CD4-positive, alpha-beta memory T cell (primary cell): ENCODE measurements around the gene FMNL1. TPM values are rescaled to one million over a fixed set of nuclear protein-coding genes. Genes with fewer than 3 reads are reported as not detected.

ENCODE experiments used
- CTCF ChIA-PET: fragments of 350-600 bp; sonication (Branson Sonifier 250); formaldehyde crosslinking; loops from one replicate; lab custom pipeline; 2021; ENCODE audit warnings: inconsistent platforms; ENCODE audit not compliant: partially characterized antibody; lab: Charles Lee
- POLR2A ChIA-PET: fragments of 350-600 bp; sonication (Branson Sonifier 250); formaldehyde crosslinking; loops from one replicate; lab custom pipeline; 2021; ENCODE audit not compliant: partially characterized antibody; lab: Charles Lee
- DNase-seq, 5 donors: peaks; one replicate each; pipeline versions ENCODE4 v3.0.0 to v3.0.0-alpha.2; 2020 to 2022; ENCODE audit warnings: mixed read lengths in 1 of 5
- H3K27ac ChIP-seq: one replicate; pipeline ENCODE4 v1.7.0; 2013; ENCODE audit warnings: low read depth, low read length
- H3K27me3 ChIP-seq: 2 replicates; pipeline ENCODE4 v1.7.0; 2013; ENCODE audit warnings: mild to moderate bottlenecking, low read length, moderate library complexity; ENCODE audit not compliant: insufficient read depth
- H3K36me3 ChIP-seq: 2 replicates; pipeline ENCODE4 v1.7.0; 2013; ENCODE audit warnings: mild to moderate bottlenecking, low read length, moderate library complexity; ENCODE audit not compliant: insufficient read depth
- H3K4me1 ChIP-seq: 2 replicates; pipeline ENCODE4 v1.7.0; 2013; ENCODE audit warnings: mild to moderate bottlenecking, low read length, moderate library complexity; ENCODE audit not compliant: insufficient read depth
- H3K4me3 ChIP-seq, 2 donors: one replicate each; pipeline ENCODE4 v1.7.0; 2013; ENCODE audit warnings: low read length in 2 of 2, mild to moderate bottlenecking in 1 of 2
- H3K9me3 ChIP-seq, 2 donors: one replicate each; pipeline ENCODE4 v1.7.0; 2013; ENCODE audit warnings: low read length in 2 of 2, control low read depth in 1 of 2; ENCODE audit not compliant: control insufficient read depth in 1 of 2
- H3K27ac Mint-ChIP-seq, 7 donors: one replicate each; pipeline ENCODE4 v1.8.0; 2020 to 2021; ENCODE audit warnings: mixed read lengths in 7 of 7, mild to moderate bottlenecking in 6 of 7, inconsistent platforms in 3 of 7, moderate library complexity in 3 of 7
- H3K27me3 Mint-ChIP-seq, 2 donors: one replicate each; pipeline ENCODE4 v1.8.0; 2020 to 2021; ENCODE audit warnings: mixed read lengths in 2 of 2
- H3K36me3 Mint-ChIP-seq, 2 donors: one replicate each; pipeline ENCODE4 v1.8.0; 2020 to 2021; ENCODE audit warnings: mixed read lengths in 2 of 2, inconsistent platforms in 1 of 2, mild to moderate bottlenecking in 1 of 2
- H3K4me1 Mint-ChIP-seq, 4 donors: one replicate each; pipeline ENCODE4 v1.8.0; 2020 to 2021; ENCODE audit warnings: mixed read lengths in 4 of 4, mild to moderate bottlenecking in 1 of 4
- H3K4me3 Mint-ChIP-seq, 8 donors: one replicate each; pipeline ENCODE4 v1.8.0; 2020 to 2021; ENCODE audit warnings: mixed read lengths in 8 of 8, mild to moderate bottlenecking in 7 of 8, moderate library complexity in 6 of 8, inconsistent platforms in 3 of 8
- H3K9me3 Mint-ChIP-seq, 8 donors: one replicate each; pipeline ENCODE4 v1.8.0; 2020 to 2021; ENCODE audit warnings: mixed read lengths in 8 of 8, mild to moderate bottlenecking in 5 of 8, inconsistent platforms in 3 of 8, moderate library complexity in 1 of 8
- intact Hi-C: fragments of 100-400 bp; cut with micrococcal nuclease; formaldehyde crosslinking; loops from one replicate; pipeline ENCODE4 v1.15.1; 2023
- polyA plus RNA-seq, 2 donors: library from polyadenylated mRNA; unstranded; fragments of 300-500 nt; fragmentation: Illumina TruSeq; gene quantifications; one replicate each; pipeline ENCODE4 v1.2.3, GENCODE V29; 2021
- total RNA-seq, 2 experiments: library from RNA; stranded (reverse); gene quantifications; one replicate each; pipeline ENCODE4 v1.2.3, GENCODE V29; 2021

FMNL1 gene
- total and polyA plus RNA-seq, 4 experiments from 2014 or later: 8.1 to 405 (median 234) TPM

GRCh38 chr17:45296003-45296832 lies 74.5 kb downstream of the FMNL1 start:
- peaks cover 20 to 50% of the 10 kb centered on the region in 2 donors for H3K36me3 Mint-ChIP-seq
- intact Hi-C loops: loop anchor here (2.0 kb wide), 1 partner anchor 17 kb away; no protein-coding TSS in a partner anchor

DNA sequence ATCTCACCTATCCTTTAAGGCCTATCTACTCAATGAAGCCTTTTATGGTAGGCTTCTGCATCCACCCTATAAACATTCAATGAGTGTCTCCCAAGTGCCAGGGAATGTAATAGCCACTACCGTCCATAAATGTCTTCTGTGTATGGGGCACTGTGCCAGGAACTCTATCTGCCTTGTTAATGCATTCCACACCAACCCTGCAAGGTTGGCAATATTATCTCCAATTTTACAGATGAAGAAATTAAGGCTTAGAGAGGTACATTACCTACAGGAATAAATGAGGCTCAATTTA lies 75.1 kb downstream of the FMNL1 start:
- peaks cover 17 to 44% of the 10 kb centered on the region in 2 donors for H3K36me3 Mint-ChIP-seq
- no peak overlapping the region for H3K27ac ChIP-seq
- POLR2A ChIA-PET: interaction anchor here (0.6 to 2.3 kb wide), 3 partner anchors 15 to 71 kb away, joined by 4 to 18 read pairs (median 16); partner anchors contain the start of gene MAP3K14
- peaks cover 13% of the 10 kb centered on the region for H3K36me3 ChIP-seq
- no peaks in the 10 kb centered on the region for H3K9me3 Mint-ChIP-seq
- H3K4me1 Mint-ChIP-seq: peaks cover 56 to 89% (median 73%) of the 10 kb centered on the region in 4 donors
- peak overlapping the region in 4 of 8 donors; percentile 2 to 65 (median 26) for H3K4me3 Mint-ChIP-seq
- CTCF ChIA-PET: interaction anchor here (2.1 kb wide), 1 partner anchor 21 kb away, joined by 7 read pairs; the partner anchor contains the start of gene MAP3K14
- no peak overlapping the region for H3K4me3 ChIP-seq
- no peak for DNase-seq
- H3K9me3 ChIP-seq: no peaks in the 10 kb centered on the region
- intact Hi-C loops: loop anchor here (2.0 kb wide), 1 partner anchor 16 kb away; no protein-coding TSS in a partner anchor
- no peaks in the 10 kb centered on the region for H3K27me3 Mint-ChIP-seq
- no peaks in the 10 kb centered on the region for H3K27me3 ChIP-seq
- H3K27ac Mint-ChIP-seq: peak overlapping the region; percentile 30 to 93 (median 67)
- H3K4me1 ChIP-seq: peaks cover 93% of the 10 kb centered on the region

More at GRCh38 chr17:45296003-45296832, 74.5 kb downstream of the FMNL1 start:
- Mint-ChIP-seq H3K9me3 (no peaks in the 10 kb centered on the region), H3K4me1 (peaks cover 57 to 93% (median 71%) of the 10 kb centered on the region in 4 donors), H3K4me3 (peak overlapping the region in 4 of 8 donors; percentile 2 to 65 (median 46)), H3K27ac (peak overlapping the region; percentile 30 to 93 (median 73)), H3K27me3 (no peaks in the 10 kb centered on the region)
- H3K4me1 ChIP-seq: peaks cover 89% of the 10 kb centered on the region
- H3K27me3 ChIP-seq: no peaks in the 10 kb centered on the region
- peaks cover 13% of the 10 kb centered on the region for H3K36me3 ChIP-seq
- DNase-seq: no peak
- no peaks in the 10 kb centered on the region for H3K9me3 ChIP-seq
- POLR2A ChIA-PET: interaction anchor here (0.6 to 2.3 kb wide), 3 partner anchors 16 to 70 kb away, joined by 4 to 18 read pairs (median 16); partner anchors contain the start of gene MAP3K14
- CTCF ChIA-PET: interaction anchor here (1.2 to 2.1 kb wide), 2 partner anchors 19 to 21 kb away, joined by 7 to 8 read pairs; partner anchors contain the start of gene MAP3K14
- H3K4me3 ChIP-seq: no peak overlapping the region
- no peak overlapping the region for H3K27ac ChIP-seq

Other genes starting within 250 kb of the FMNL1 start
- 10 to 100 TPM; 32.0 to 32.1 TPM for gene DCAKD, start 170.3 kb upstream of the FMNL1 start, total RNA-seq
- 10 to 100 TPM in 1 of 2 donors, 1 to 10 TPM in 1; 8.8 to 16.2 TPM for gene DCAKD, start 170.3 kb upstream of the FMNL1 start, polyA plus RNA-seq
- 100 to 1,000 TPM; 125 to 126 TPM for gene NMT1, start 160.6 kb upstream of the FMNL1 start, total RNA-seq
- gene NMT1, start 160.6 kb upstream of the FMNL1 start, polyA plus RNA-seq: 10 to 100 TPM; 56.2 to 75.7 TPM
- gene PLCD3, start 89.4 kb upstream of the FMNL1 start, total RNA-seq: 1 to 10 TPM; 3.8 to 6.0 TPM
- gene PLCD3, start 89.4 kb upstream of the FMNL1 start, polyA plus RNA-seq: under 1 TPM; 0.30 to 0.80 TPM
- 10 to 100 TPM; 41.9 to 48.1 TPM for gene ACBD4, start 86.2 kb upstream of the FMNL1 start, total RNA-seq
- gene ACBD4, start 86.2 kb upstream of the FMNL1 start, polyA plus RNA-seq: 10 to 100 TPM; 10.3 to 10.5 TPM
- gene HEXIM1, start 73.4 kb upstream of the FMNL1 start, total RNA-seq: 10 to 100 TPM; 28.8 to 30.8 TPM
- gene HEXIM1, start 73.4 kb upstream of the FMNL1 start, polyA plus RNA-seq: 1 to 10 TPM; 2.8 to 5.9 TPM
- 1 to 10 TPM; 2.7 to 5.1 TPM for gene HEXIM2, start 60.0 kb upstream of the FMNL1 start, total RNA-seq
- 1 to 10 TPM; 2.7 to 2.8 TPM for gene HEXIM2, start 60.0 kb upstream of the FMNL1 start, polyA plus RNA-seq
- under 1 TPM; 0.22 to 0.41 TPM for gene SPATA32, start 40.2 kb downstream of the FMNL1 start, total RNA-seq
- gene SPATA32, start 40.2 kb downstream of the FMNL1 start, polyA plus RNA-seq: under 1 TPM; 0.25 to 0.49 TPM
- 10 to 100 TPM; 48.7 to 49.3 TPM for gene MAP3K14, start 95.1 kb downstream of the FMNL1 start, total RNA-seq
- gene MAP3K14, start 95.1 kb downstream of the FMNL1 start, polyA plus RNA-seq: 10 to 100 TPM in 1 of 2 donors, 1 to 10 TPM in 1; 2.3 to 14.5 TPM
- gene ARHGAP27, start 211.0 kb downstream of the FMNL1 start, total RNA-seq: 100 to 1,000 TPM; 108 to 113 TPM
- 10 to 100 TPM; 23.0 to 30.6 TPM for gene ARHGAP27, start 211.0 kb downstream of the FMNL1 start, polyA plus RNA-seq